GM23338 (cell line): Measurements from ENCODE around the gene BLACAT1. TPM values are rescaled to one million over a fixed set of nuclear protein-coding genes. Genes with fewer than 3 reads are reported as not detected.
A peak's percentile ranks its signal among the peaks of the same experiment; 100 is the strongest.

ENCODE experiments used
- ATAC-seq: fragments of 200-7000 bp; cut with Tn5 transposase; 3 replicates; pipeline ENCODE4 v1.9.1; 2020
- DNase-seq: peaks from one replicate; pipeline ENCODE4 v3.0.0-alpha.2; 2015; ENCODE audit warnings: low spot score
- H2AFZ ChIP-seq: fragments of 200-600 bp; sonication (generic); 2 replicates; pipeline ENCODE4 v1.8.0; 2016; ENCODE audit warnings: antibody characterized with exemption, mild to moderate bottlenecking, moderate library complexity
- H3F3A ChIP-seq: fragments of 200-600 bp; sonication (generic); replicated peaks from 2 replicates; pipeline ENCODE4 v1.8.0; 2017; ENCODE audit warnings: antibody characterized with exemption, mixed run types, low read depth
- H3K27ac ChIP-seq: fragments of 200-600 bp; sonication (generic); 2 replicates; pipeline ENCODE4 v1.6.1; 2016; ENCODE audit warnings: low read depth
- H3K27me3 ChIP-seq: fragments of 200-600 bp; sonication (generic); 2 replicates; pipeline ENCODE4 v1.8.0; 2016; ENCODE audit warnings: mild to moderate bottlenecking, mixed run types, moderate library complexity; ENCODE audit not compliant: insufficient read depth
- H3K36me3 ChIP-seq: fragments of 200-600 bp; sonication (generic); 2 replicates; pipeline ENCODE4 v1.8.0; 2016; ENCODE audit warnings: mild to moderate bottlenecking; ENCODE audit not compliant: insufficient read depth
- H3K4me1 ChIP-seq: fragments of 200-600 bp; sonication (generic); 2 replicates; pipeline ENCODE4 v1.8.0; 2016; ENCODE audit warnings: mild to moderate bottlenecking, moderate library complexity; ENCODE audit not compliant: insufficient read depth
- H3K4me2 ChIP-seq: fragments of 200-600 bp; sonication (generic); 2 replicates; pipeline ENCODE4 v1.7.1; 2017; ENCODE audit warnings: mixed run types
- H3K4me3 ChIP-seq: fragments of 200-600 bp; sonication (generic); 2 replicates; pipeline ENCODE4 v1.6.1; 2016; ENCODE audit warnings: mixed run types
- H3K79me2 ChIP-seq: fragments of 200-600 bp; sonication (generic); replicated peaks from 2 replicates; pipeline ENCODE4 v1.8.0; 2017; ENCODE audit warnings: mild to moderate bottlenecking; ENCODE audit not compliant: insufficient read depth
- H3K9me2 ChIP-seq: fragments of 200-600 bp; sonication (generic); 2 replicates; pipeline ENCODE4 v1.8.0; 2017; ENCODE audit not compliant: insufficient read depth
- H4K20me1 ChIP-seq: fragments of 200-600 bp; sonication (generic); replicated peaks from 2 replicates; pipeline ENCODE4 v1.8.0; 2017; ENCODE audit warnings: mild to moderate bottlenecking; ENCODE audit not compliant: insufficient read depth
- H3K27ac Mint-ChIP-seq: 2 replicates; pipeline ENCODE4 v1.8.0; 2020; ENCODE audit warnings: inconsistent platforms, mild to moderate bottlenecking, moderate library complexity, mixed read lengths
- H3K27me3 Mint-ChIP-seq: 3 replicates; pipeline ENCODE4 v1.8.0; 2022; ENCODE audit warnings: low read depth, mild to moderate bottlenecking, moderate library complexity, mixed read lengths, inconsistent platforms; ENCODE audit not compliant: insufficient read depth, poor library complexity
- H3K36me3 Mint-ChIP-seq: 3 replicates; pipeline ENCODE4 v1.8.0; 2021; ENCODE audit warnings: low read depth, mild to moderate bottlenecking, inconsistent platforms, moderate library complexity, mixed read lengths
- H3K4me1 Mint-ChIP-seq: 3 replicates; pipeline ENCODE4 v1.8.0; 2020; ENCODE audit warnings: mild to moderate bottlenecking, inconsistent platforms, mixed read lengths
- H3K4me3 Mint-ChIP-seq: 3 replicates; pipeline ENCODE4 v1.8.0; 2021; ENCODE audit warnings: moderate library complexity, mild to moderate bottlenecking, inconsistent platforms, mixed read lengths
- H3K9me3 Mint-ChIP-seq: 3 replicates; pipeline ENCODE4 v1.8.0; 2020; ENCODE audit warnings: moderate library complexity, mild to moderate bottlenecking, inconsistent platforms, mixed read lengths
- STAT1 ChIP-seq: IDR thresholded peaks from one replicate; pipeline ENCODE4 v1.6.1; 2016; ENCODE audit warnings: antibody characterized with exemption; ENCODE audit not compliant: unreplicated experiment
- ZNF331 ChIP-seq: fragments of 250-450 bp; sonication (Bioruptor Pico); IDR thresholded peaks from 2 replicates; pipeline ENCODE4 v1.5.0; 2020; ENCODE audit warnings: low read depth, mild to moderate bottlenecking, moderate library complexity
- ZNF462 ChIP-seq: fragments of 250-450 bp; sonication (Bioruptor Pico); IDR thresholded peaks from 2 replicates; pipeline ENCODE4 v1.5.0; 2020; ENCODE audit warnings: mild to moderate bottlenecking, moderate library complexity
- polyA plus RNA-seq: library from polyadenylated mRNA; unstranded; fragments of >200 nt; fragmentation: Nextera tagmentation; extraction: Ambion mirVana; gene quantifications from 2 replicates; pipeline ENCODE4 v1.2.1, GENCODE V29; 2016
- total RNA-seq: library from RNA; depleted of rRNA; stranded (reverse); fragments of >200 nt; shearing (Covaris generic); gene quantifications from 2 replicates; pipeline ENCODE4 v1.2.3, GENCODE V29; 2014
- TF ChIP-seq, protein P1 (sequence below), 2 experiments: fragments of 200-600 bp in 1 of 2; sonication (generic) in 1 of 2; conservative IDR thresholded peaks; 2 replicates each; pipeline versions ENCODE4 v1.5.1 to v1.6.1; 2016 to 2017; ENCODE audit warnings: antibody characterized with exemption in 2 of 2, low read depth in 2 of 2, mild to moderate bottlenecking in 2 of 2, moderate library complexity in 1 of 2

The BLACAT1 gene
- total and polyA plus RNA-seq, 2 experiments from 2014 or later = 1.6 to 6.2 TPM

DNA sequence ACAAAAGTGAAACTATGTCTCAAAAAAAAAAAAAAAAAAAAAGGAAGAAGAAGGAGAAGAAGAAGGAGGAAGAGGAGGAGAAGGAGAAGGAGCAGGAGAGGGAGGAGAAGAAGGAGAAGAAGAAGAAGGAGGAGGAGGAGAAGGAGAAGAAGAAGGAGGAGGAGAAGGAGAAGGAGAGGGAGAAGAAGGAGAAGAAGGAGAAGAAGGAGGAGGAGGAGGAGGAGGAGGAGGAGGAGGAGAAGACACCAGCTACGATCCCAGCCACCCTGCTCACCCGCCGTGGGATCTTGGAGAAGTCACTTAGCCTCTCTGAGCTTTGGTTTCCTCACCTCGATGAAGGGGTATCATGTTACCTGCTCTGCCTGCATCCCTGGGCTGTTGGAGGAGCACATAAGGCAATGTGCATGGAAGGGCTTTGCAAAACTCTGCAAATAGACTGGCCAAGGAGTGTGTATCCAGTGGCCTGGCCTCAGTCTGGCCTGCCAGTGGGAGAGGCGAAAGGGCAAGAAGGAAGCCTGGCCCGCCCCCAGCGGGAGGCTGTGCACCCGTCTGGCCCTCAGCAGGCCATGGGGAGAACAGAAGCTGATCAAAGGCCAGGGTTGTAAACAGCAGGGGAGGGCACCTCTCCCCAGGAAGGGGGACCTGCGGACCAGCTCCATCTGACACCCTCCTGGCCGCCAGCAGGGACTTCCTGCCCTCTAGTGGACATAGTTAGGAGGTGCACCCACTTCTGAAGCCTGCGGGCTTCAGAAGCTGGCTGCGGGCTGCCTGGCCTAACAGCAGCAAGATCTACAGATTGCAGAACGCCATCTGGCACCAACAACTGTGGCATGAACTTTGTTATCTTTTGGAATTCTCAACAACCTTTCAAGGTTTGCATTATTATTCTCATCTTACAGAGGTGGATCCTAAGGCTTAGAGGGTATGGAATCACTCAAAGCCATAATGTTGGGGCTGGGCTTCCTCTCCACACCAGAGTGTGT is 29.4 kb upstream of the BLACAT1 start:
- DNase-seq = peak; percentile 90
- no peak overlapping the region; the same call in 1 of the 2 replicates for H3K4me3 ChIP-seq
- TF ChIP-seq, protein P1, sequence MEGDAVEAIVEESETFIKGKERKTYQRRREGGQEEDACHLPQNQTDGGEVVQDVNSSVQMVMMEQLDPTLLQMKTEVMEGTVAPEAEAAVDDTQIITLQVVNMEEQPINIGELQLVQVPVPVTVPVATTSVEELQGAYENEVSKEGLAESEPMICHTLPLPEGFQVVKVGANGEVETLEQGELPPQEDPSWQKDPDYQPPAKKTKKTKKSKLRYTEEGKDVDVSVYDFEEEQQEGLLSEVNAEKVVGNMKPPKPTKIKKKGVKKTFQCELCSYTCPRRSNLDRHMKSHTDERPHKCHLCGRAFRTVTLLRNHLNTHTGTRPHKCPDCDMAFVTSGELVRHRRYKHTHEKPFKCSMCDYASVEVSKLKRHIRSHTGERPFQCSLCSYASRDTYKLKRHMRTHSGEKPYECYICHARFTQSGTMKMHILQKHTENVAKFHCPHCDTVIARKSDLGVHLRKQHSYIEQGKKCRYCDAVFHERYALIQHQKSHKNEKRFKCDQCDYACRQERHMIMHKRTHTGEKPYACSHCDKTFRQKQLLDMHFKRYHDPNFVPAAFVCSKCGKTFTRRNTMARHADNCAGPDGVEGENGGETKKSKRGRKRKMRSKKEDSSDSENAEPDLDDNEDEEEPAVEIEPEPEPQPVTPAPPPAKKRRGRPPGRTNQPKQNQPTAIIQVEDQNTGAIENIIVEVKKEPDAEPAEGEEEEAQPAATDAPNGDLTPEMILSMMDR (conservative IDR thresholded peaks at IDR 0.05; ENCODE audit: low read depth in 2 of 2) = peak; percentile 94 to 99
- TF ChIP-seq ZNF331 (CRISPR knock-in tag) (no peak), STAT1 (no peak), ZNF462 (CRISPR knock-in tag) (no peak; the same call in 1 of the 2 replicates)
- no peaks in the 10 kb centered on the region for H4K20me1 ChIP-seq
- peak; percentile 79 for ATAC-seq
- Mint-ChIP-seq H3K9me3 (no peaks in the 10 kb centered on the region), H3K4me3 (no peak overlapping the region), H3K27me3 (peaks cover 24% of the 10 kb centered on the region), H3K27ac (no peak overlapping the region), H3K36me3 (no peaks in the 10 kb centered on the region; the same call in 2 of the 3 replicates), H3K4me1 (peaks cover 36% of the 10 kb centered on the region)
- H3K79me2 ChIP-seq = no peaks in the 10 kb centered on the region
- H3K27me3 ChIP-seq = no peaks in the 10 kb centered on the region; the same call in 1 of the 2 replicates
- no peaks in the 10 kb centered on the region for H3K9me2 ChIP-seq
- 0 out of 2 replicates have a peak overlapping the region, but pooled peaks have one; percentile 50 for H3K4me2 ChIP-seq
- no peaks in the 10 kb centered on the region for H3K36me3 ChIP-seq
- H3F3A ChIP-seq = 0 out of 2 replicates have a peak, but pooled peaks cover 2% of the 10 kb centered on the region
- H2AFZ ChIP-seq = no peak overlapping the region
- H3K27ac ChIP-seq = no peak overlapping the region
- peaks cover 6% of the 10 kb centered on the region; the same call in 1 of the 2 replicates for H3K4me1 ChIP-seq
